GM19395 (cell line): ENCODE data around the gene PRMT1.
"Not testable (repeated sequence)": the region's sequence is repeated elsewhere in the genome, so short reads cannot be mapped to it uniquely, and the experiment has no call there.

Experiments used
- ATAC-seq: cut with Tn5 transposase; IDR thresholded peaks from one replicate; pipeline ENCODE4 v1.9.1; 2021; ENCODE audit warnings: mild to moderate bottlenecking, moderate library complexity; ENCODE audit not compliant: unreplicated experiment

The PRMT1 gene

GRCh38 chr19:49718511-49718910, 41.4 kb downstream of the PRMT1 start:
- no peak for ATAC-seq

GRCh38 chr19:49718991-49719390, 41.9 kb downstream of the PRMT1 start:
- no peak for ATAC-seq

GRCh38 chr19:49719420-49719819, 42.3 kb downstream of the PRMT1 start:
- not testable (repeated sequence) for ATAC-seq

- ATAC-seq, result no peak
Observed at GRCh38 chr19:49727217-49728030, 50.4 kb downstream of the PRMT1 start.

- no peak for ATAC-seq
Observed at GRCh38 chr19:49730166-49730565, 53.1 kb downstream of the PRMT1 start.
